Stimulated activated CD4-positive, alpha-beta T cell treated with anti-CD3 and anti-CD28 coated beads, Interleukin-2, amount 100 ng/mL, for 48 hours (primary cell): ENCODE measurements around the gene YIPF2.
A peak's percentile ranks its signal among the peaks of the same experiment; 100 is the strongest.
"Not testable (repeated sequence)": the region's sequence is repeated elsewhere in the genome, so short reads cannot be mapped to it uniquely, and the experiment has no call there.

Source experiments
- DNase-seq, 2 donors: peaks; one replicate each; pipeline ENCODE4 v3.0.0-alpha.2; 2020

The YIPF2 gene

GRCh38 chr19:10928563-10929401 lies at the start of gene YIPF2, which contains the start of gene TIMM29:
Gene YIPF2, minus strand, starts transcription at chr19:10928639. Its CDS starts 229 bp downstream, at chr19:10928410.
Gene TIMM29, plus strand, starts transcription at chr19:10928811. Its CDS starts 12 bp downstream, at chr19:10928823.
- peak; percentile 93 to 95 for DNase-seq

GRCh38 chr19:10977742-10978092 lies 49.3 kb upstream of the YIPF2 start:
- DNase-seq = no peak

GRCh38 chr19:10976131-10976892 lies 47.9 kb upstream of the YIPF2 start:
- no peak for DNase-seq

GRCh38 chr19:10975374-10976130 lies 47.1 kb upstream of the YIPF2 start:
- DNase-seq = no peak

- DNase-seq = no peak
Measured at GRCh38 chr19:10971107-10971726, 42.8 kb upstream of the YIPF2 start.

GRCh38 chr19:10968527-10969135 lies 40.2 kb upstream of the YIPF2 start:
- DNase-seq = no peak

- DNase-seq = no peak
Measured at GRCh38 chr19:10966809-10967208, 38.4 kb upstream of the YIPF2 start.

GRCh38 chr19:10965398-10965797 lies 37.0 kb upstream of the YIPF2 start:
- no peak for DNase-seq

GRCh38 chr19:10964903-10965302 lies 36.5 kb upstream of the YIPF2 start:
- DNase-seq = no peak

- no peak for DNase-seq
Measured at GRCh38 chr19:10963865-10964264, 35.4 kb upstream of the YIPF2 start.

- DNase-seq = no peak
Measured at GRCh38 chr19:10962863-10963262, 34.4 kb upstream of the YIPF2 start.

GRCh38 chr19:10961073-10961860 lies 32.8 kb upstream of the YIPF2 start:
- DNase-seq = no peak

- peak; percentile 97 to 99 for DNase-seq
Measured at GRCh38 chr19:10960314-10961072, 32.1 kb upstream of the YIPF2 start, which contains the start of gene SMARCA4. Gene SMARCA4, plus strand, starts transcription at chr19:10961030. Its CDS starts 23,122 bp downstream, at chr19:10984152.

- not testable (repeated sequence) for DNase-seq
Measured at GRCh38 chr19:10959277-10959968, 31.0 kb upstream of the YIPF2 start.

- no peak for DNase-seq
Measured at GRCh38 chr19:10952809-10953208, 24.4 kb upstream of the YIPF2 start.

- DNase-seq = no peak
Measured at GRCh38 chr19:10946958-10947657, 18.7 kb upstream of the YIPF2 start.

- no peak for DNase-seq
Measured at GRCh38 chr19:10945264-10945663, 16.8 kb upstream of the YIPF2 start.

GRCh38 chr19:10943412-10943811 lies 15.0 kb upstream of the YIPF2 start:
- DNase-seq = not testable (repeated sequence)

- DNase-seq = not testable (repeated sequence)
Measured at GRCh38 chr19:10941649-10942048, 13.2 kb upstream of the YIPF2 start.
